ENCODE data around the gene SPATA16.

DNA sequence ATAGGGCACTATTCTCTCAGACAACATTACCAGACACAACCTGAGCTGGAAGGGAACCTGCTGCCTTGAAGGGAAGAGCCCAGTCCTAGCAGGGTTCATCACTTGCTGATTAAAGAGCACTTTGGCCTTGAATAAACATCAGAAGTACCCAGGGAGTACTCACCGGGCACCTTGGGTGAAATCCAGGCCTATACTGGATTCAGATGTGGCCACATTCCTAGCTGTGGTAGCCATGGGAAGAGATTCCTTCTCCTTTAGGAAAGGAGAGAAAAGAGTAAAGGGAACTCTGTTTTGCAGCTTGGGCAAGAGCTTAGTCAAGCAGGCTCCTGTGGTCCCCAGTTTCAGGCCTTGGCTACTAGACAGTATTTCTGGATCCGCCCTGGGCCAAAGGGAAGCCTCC, 195.0 kb downstream of the SPATA16 start:
- no peak for TF ChIP-seq CTCF (IDR thresholded peaks at IDR 0.05)
- no peak for TF ChIP-seq POLR2A (IDR thresholded peaks at IDR 0.05)
